Measurements from ENCODE around the gene BANF2. TPM values are rescaled to one million over a fixed set of nuclear protein-coding genes. Genes with fewer than 3 reads are reported as not detected.

The BANF2 gene
- total RNA-seq (not detected), polyA plus RNA-seq (not detected), total RNA-seq (0 reads per million in 6 experiments)

DNA sequence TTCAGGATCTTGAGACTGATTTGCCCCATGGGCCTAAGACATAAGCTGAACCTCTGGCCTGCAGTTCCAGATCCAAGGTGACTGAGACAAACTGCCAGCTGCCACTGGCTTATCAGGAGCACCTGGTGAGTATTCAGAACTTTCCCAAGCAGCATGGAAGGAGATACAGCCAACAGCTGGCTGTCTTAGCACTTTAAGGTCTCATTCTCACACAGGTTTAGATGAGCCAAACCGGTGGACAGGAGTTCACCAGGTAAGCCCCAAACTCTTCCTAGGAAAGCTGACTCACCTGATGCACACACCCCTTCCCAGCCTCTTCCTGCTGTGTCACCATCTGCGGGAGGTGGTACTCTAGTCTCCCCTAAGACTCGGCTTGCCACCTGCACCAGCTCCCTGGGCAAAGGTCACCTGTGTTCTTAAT is at the start of gene BANF2:
Gene BANF2 (plus strand): TSS at position 36 of the 421 bp plus-strand sequence. CDS start 25,060 bp downstream, outside the sequence.
- Mint-ChIP-seq H3K27me3 (no peaks in the 10 kb centered on the region), H3K9me3 (peaks cover 0 to 3% (median 0%) of the 10 kb centered on the region in 9 donors), H3K4me1 (peaks cover 0 to 5% (median 0%) of the 10 kb centered on the region in 4 donors), H3K27ac (no peak within 1 kb of the TSS), H3K36me3 (peaks cover 0 to 1% (median 0%) of the 10 kb centered on the region in 3 donors), H3K4me3 (no peak within 1 kb of the TSS)
- DNase-seq (no peak), ATAC-seq (no peak)
- POLR2A ChIA-PET, result no interaction called here

DNA sequence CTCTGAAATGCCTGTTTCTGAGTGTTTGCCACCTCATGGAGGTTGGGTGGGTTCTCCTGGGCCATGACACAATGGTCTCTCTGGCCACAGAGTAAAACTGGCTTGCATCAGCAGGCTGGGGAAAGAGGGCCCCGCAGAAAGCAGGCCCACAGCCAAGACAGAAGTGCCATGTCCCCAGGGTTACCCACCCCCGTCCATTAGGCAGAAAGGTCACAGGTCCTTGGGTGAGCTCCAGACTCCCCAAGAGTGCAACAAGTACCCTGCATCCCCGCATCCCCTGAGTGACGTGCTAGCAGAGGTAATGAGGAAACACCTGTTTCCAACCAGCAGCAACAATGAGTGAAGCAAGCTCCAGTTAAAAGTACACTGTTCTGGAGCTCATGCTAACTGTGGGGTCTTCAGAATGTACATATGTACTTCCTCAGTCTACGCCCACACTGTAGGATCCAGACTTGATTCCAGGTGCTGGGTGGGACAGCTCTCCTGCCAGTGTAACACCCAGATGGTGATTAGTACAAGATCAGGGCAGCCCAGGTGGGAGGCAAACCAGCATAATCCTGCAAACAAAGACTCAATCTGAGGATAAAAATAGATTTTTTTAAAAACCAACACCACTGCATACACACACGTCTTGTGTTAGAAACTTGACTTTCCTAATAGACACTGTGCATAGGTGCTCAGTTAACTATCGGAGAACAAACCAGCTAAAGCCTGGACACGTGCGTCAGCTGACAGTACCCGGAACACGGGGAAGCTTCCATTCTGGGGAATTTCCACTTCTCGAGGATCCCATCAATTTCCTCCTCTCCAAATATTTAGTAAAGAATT is 49.3 kb upstream of the BANF2 start:
- POLR2A ChIA-PET, result no interaction called here
- H3K4me3 Mint-ChIP-seq, result no peak overlapping the region

DNA sequence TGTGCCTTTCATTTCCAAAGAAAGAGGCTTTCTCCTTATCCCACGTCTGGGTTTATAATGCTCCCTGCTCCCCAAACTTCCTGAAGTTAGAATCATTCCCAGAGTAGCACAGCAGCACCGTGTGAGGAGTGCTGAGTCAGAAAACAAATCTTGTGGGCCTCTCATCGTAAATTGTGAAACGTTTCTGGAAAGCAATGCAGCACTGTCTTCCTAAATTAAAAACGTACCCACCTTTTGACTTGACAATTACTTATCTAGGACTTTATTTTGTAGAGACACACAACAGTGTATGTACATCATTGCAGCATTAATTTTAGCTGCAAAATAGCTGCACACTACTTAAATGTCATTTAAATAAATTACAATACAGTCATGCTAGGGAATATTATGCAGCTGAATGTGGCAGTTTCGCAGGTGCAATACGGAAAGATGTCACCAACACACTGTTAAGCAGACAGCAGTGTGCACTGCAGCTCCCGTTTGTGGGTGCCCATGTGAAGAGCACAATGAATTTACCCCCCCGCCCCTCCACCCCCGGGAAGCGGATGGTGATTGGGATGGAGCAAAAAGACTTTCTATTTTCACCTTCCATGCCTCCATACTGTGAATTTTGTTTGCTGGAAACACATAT is 48.5 kb upstream of the BANF2 start:
- Mint-ChIP-seq H3K4me3 (no peak overlapping the region), H3K27ac (no peak overlapping the region), H3K27me3 (no peaks in the 10 kb centered on the region), H3K4me1 (peaks cover 0 to 38% (median 9%) of the 10 kb centered on the region in 4 donors), H3K36me3 (peaks cover 0 to 2% (median 2%) of the 10 kb centered on the region in 3 donors), H3K9me3 (no peaks in the 10 kb centered on the region)
- POLR2A ChIA-PET, result no interaction called here
- no peak for ATAC-seq
- DNase-seq, result no peak

More for the DNA sequence above, 49.3 kb upstream of the BANF2 start:
- DNase-seq (peak in 1 of 10 donors; percentile 24), ATAC-seq (no peak)
- no peaks in the 10 kb centered on the region for H3K27me3 Mint-ChIP-seq
- H3K4me1 Mint-ChIP-seq, result peaks cover 0 to 38% (median 9%) of the 10 kb centered on the region in 4 donors
- no peak overlapping the region for H3K27ac Mint-ChIP-seq
- no peaks in the 10 kb centered on the region for H3K9me3 Mint-ChIP-seq
- no peaks in the 10 kb centered on the region for H3K36me3 Mint-ChIP-seq

GRCh38 chr20:17651760-17652388 is 47.9 kb upstream of the BANF2 start:
- peaks cover 0 to 8% (median 3%) of the 10 kb centered on the region in 3 donors for H3K36me3 Mint-ChIP-seq
- DNase-seq (peak in 1 of 10 donors; percentile 49), ATAC-seq (peak in 1 of 2 donors; percentile 37)
- peaks cover 0 to 38% (median 9%) of the 10 kb centered on the region in 4 donors for H3K4me1 Mint-ChIP-seq
- H3K4me3 Mint-ChIP-seq, result no peak overlapping the region
- no peaks in the 10 kb centered on the region for H3K9me3 Mint-ChIP-seq
- POLR2A ChIA-PET, result no interaction called here
- no peaks in the 10 kb centered on the region for H3K27me3 Mint-ChIP-seq
- H3K27ac Mint-ChIP-seq, result peak overlapping the region in 1 of 10 donors; percentile 32

DNA sequence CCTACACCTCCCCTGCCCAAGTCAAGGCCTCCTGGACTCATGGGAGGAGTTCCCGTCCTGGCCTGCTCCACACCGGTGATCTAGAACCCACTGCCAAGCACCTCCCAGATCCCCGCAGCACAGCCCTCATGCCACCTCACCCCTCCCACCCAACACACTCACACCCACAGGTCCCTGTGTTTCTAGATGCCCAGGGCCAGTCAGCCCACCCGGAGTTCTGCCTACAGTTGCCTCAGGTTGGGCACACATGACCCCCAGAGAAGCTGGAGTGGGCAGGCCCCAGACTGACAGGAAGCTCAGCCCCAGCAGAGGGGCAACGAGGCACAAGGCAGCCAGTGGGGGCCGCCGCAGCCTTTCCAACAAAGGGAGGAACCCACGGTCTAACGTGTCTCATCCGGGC is 47.4 kb upstream of the BANF2 start:
- Mint-ChIP-seq H3K9me3 (no peaks in the 10 kb centered on the region), H3K27me3 (no peaks in the 10 kb centered on the region), H3K27ac (peak overlapping the region in 1 of 10 donors; percentile 32), H3K36me3 (peaks cover 0 to 13% (median 3%) of the 10 kb centered on the region in 3 donors), H3K4me1 (peaks cover 0 to 35% (median 9%) of the 10 kb centered on the region in 4 donors), H3K4me3 (no peak overlapping the region)
- ATAC-seq, result no peak
- POLR2A ChIA-PET, result no interaction called here
- DNase-seq, result peak in 1 of 10 donors; percentile 22

GRCh38 chr20:17653835-17654648 is 45.7 kb upstream of the BANF2 start:
- POLR2A ChIA-PET, result no interaction called here
- peaks cover 0 to 22% (median 3%) of the 10 kb centered on the region in 4 donors for H3K4me1 Mint-ChIP-seq
- DNase-seq (no peak), ATAC-seq (no peak)
- peak overlapping the region in 1 of 10 donors; percentile 11 for H3K27ac Mint-ChIP-seq
- peaks cover 4 to 28% (median 12%) of the 10 kb centered on the region in 3 donors for H3K36me3 Mint-ChIP-seq
- H3K9me3 Mint-ChIP-seq, result peaks cover 0 to 2% (median 0%) of the 10 kb centered on the region in 9 donors
- no peaks in the 10 kb centered on the region for H3K27me3 Mint-ChIP-seq
- H3K4me3 Mint-ChIP-seq, result no peak overlapping the region

DNA sequence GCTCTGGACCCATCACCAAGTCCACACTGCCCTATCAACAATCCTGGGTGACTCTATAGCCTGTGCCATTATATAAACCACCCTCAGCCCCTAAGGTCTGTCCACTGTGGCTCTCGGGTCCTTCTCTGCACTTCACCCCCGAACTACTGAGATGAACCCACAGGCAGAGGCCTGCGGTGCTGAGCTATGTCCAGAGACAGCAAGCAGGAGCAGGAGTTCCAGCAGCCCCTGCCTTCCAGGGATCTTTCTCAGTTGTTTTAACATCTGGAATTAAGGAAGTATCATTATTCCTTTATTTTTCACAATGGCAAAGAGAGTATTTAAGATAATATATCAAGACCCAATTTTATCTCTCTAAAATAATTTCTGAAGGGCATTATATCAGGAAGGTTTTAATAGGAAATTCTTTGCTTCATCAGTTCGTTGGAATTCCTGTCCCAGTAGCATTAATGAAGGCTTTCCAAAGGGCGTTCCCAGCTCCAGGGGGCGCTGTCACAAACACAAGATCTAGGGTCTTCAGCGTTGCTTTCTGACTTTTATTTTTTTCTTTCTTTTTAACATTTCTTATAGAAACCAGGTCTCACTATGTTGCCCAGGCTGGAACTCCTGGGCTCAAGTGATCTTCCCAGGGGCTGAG is 45.0 kb upstream of the BANF2 start:
- peak overlapping the region in 1 of 10 donors; percentile 11 for H3K27ac Mint-ChIP-seq
- peaks cover 4 to 32% (median 12%) of the 10 kb centered on the region in 3 donors for H3K36me3 Mint-ChIP-seq
- DNase-seq (no peak), ATAC-seq (no peak)
- no peak overlapping the region for H3K4me3 Mint-ChIP-seq
- no peaks in the 10 kb centered on the region for H3K27me3 Mint-ChIP-seq
- POLR2A ChIA-PET, result no interaction called here
- peaks cover 0 to 2% (median 0%) of the 10 kb centered on the region in 9 donors for H3K9me3 Mint-ChIP-seq
- H3K4me1 Mint-ChIP-seq, result peaks cover 0 to 17% (median 0%) of the 10 kb centered on the region in 4 donors

- ATAC-seq, result no peak
- Mint-ChIP-seq H3K36me3 (peaks cover 4 to 37% (median 14%) of the 10 kb centered on the region in 3 donors), H3K27me3 (no peaks in the 10 kb centered on the region), H3K9me3 (peaks cover 0 to 2% (median 0%) of the 10 kb centered on the region in 9 donors), H3K4me1 (peaks cover 0 to 12% (median 0%) of the 10 kb centered on the region in 4 donors), H3K27ac (peak overlapping the region in 2 of 10 donors; percentile 11 to 69), H3K4me3 (no peak overlapping the region)
- no peak for DNase-seq
- POLR2A ChIA-PET, result no interaction called here
These were observed 44.5 kb upstream of the BANF2 start for GRCh38 chr20:17655286-17655651.

- H3K36me3 Mint-ChIP-seq, result peaks cover 4 to 42% (median 18%) of the 10 kb centered on the region in 3 donors
- POLR2A ChIA-PET, result no interaction called here
- H3K27me3 Mint-ChIP-seq, result no peaks in the 10 kb centered on the region
- DNase-seq (no peak), ATAC-seq (no peak)
- H3K27ac Mint-ChIP-seq, result peak overlapping the region in 3 of 10 donors; percentile 7 to 64 (median 21)
- peaks cover 0 to 10% (median 2%) of the 10 kb centered on the region in 4 donors for H3K4me1 Mint-ChIP-seq
- no peak overlapping the region for H3K4me3 Mint-ChIP-seq
- H3K9me3 Mint-ChIP-seq, result peaks cover 0 to 2% (median 0%) of the 10 kb centered on the region in 9 donors
These were observed 43.8 kb upstream of the BANF2 start for GRCh38 chr20:17655865-17656479.

DNA sequence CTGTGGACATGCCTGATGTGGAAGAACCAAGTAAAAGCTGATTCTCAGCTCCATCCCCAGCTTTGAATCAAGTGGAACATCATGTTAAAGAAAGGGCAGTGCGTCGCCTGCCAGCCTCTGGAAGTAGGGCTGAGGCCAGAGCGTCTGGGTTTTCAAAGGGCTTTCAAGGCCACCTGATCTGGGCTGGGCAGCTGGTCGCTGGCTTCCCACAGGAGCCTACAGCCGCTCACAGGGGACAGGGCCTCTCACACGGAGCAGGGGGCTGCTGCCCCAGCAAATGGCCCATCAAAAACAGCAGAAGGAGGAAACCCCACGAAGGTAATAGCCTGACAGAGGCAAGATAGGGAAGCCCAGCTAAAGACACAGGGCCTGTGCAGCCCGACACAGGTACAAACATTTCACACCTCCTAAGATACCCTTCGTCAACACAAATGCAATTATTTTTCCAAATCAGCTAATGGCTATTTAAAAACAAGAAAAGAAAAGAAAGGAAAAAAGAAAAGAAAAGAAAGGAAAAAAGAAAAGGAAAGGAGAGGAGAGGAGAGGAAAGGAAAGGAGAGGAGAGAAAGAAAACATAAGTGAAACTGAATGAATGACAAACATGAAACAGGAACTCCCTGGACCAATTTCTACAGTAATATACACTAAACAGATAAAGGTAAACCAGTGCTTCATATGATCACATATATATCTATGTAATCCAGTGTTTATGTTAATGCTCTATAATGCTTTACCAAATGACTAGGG is 42.5 kb upstream of the BANF2 start:
- POLR2A ChIA-PET, result no interaction called here
- no peaks in the 10 kb centered on the region for H3K27me3 Mint-ChIP-seq
- DNase-seq (no peak), ATAC-seq (no peak)
- H3K4me3 Mint-ChIP-seq, result no peak overlapping the region
- H3K4me1 Mint-ChIP-seq, result peaks cover 0 to 19% (median 4%) of the 10 kb centered on the region in 4 donors
- H3K27ac Mint-ChIP-seq, result no peak overlapping the region
- peaks cover 4 to 42% (median 18%) of the 10 kb centered on the region in 3 donors for H3K36me3 Mint-ChIP-seq
- H3K9me3 Mint-ChIP-seq, result peaks cover 0 to 2% (median 0%) of the 10 kb centered on the region in 9 donors
